GM21717 (cell line): ENCODE results near the gene RSPH4A.
"Not testable (repeated sequence)": the region's sequence is repeated elsewhere in the genome, so short reads cannot be mapped to it uniquely, and the experiment has no call there.

Source experiments
- ATAC-seq: cut with Tn5 transposase; IDR thresholded peaks from one replicate; pipeline ENCODE4 v1.9.1; 2021; ENCODE audit warnings: mild to moderate bottlenecking, moderate library complexity; ENCODE audit not compliant: unreplicated experiment

RSPH4A gene

GRCh38 chr6:116624036-116624805 lies 7.9 kb downstream of the RSPH4A start:
- no peak for ATAC-seq

- no peak for ATAC-seq
Observed at GRCh38 chr6:116625872-116626271, 9.6 kb downstream of the RSPH4A start.

DNA sequence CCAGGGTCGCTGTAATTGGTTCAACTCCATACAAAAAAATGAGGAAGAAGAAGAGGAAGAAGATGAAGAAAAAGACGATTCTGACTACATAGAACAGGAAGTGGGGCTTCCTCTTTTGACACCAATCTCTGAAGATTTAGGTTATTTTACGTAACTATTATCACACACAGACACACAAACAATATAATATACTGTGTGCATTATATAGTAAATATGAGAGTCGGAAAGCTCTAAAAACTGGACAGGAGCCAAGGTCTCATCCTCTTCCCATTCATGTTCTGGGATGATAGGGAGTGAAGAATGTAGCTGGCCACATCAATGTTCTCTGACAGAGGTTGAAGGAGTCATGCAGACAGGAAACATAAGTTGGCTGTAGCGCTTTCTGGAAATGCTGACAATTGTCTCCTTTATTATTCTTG lies 13.3 kb downstream of the RSPH4A start:
- ATAC-seq: no peak

GRCh38 chr6:116631379-116631990 lies 15.2 kb downstream of the RSPH4A start:
- no peak for ATAC-seq

DNA sequence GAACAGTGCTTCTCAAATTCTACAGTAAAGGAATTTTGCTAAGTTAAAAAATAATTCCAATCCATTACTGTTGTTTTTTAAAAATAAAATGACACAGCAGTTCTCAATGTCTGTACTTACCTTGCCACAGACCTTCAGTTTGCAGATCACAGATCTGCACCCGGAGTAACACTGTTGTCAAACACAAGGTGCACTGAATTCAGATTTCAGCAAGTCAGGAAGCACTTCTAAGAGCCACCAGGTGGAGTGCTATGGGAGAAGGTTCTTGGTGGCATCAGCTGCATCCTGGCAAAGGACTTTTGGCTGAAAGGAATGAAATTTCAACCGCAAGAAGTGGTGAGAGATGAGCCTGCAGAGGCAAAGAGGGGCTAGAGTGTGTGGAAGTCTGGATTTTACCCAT lies 17.4 kb downstream of the RSPH4A start:
- ATAC-seq: no peak

DNA sequence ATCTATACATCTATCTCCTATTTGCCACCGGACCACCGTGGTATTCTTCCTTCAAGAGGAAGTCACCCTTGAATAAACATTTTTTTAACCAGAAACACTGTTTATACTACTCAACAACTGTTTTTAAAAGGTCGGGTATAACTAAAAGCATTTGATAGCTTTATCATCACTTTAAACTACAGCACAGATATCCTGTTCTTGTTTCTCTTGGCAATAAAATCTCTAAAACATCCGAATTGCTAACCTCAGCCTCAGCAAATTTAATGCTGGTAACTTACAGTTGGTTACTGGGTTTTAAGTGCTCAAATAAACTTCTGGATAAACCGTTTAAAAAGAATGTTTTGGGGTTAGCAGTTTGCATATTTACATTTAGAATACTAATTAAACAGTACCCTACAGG lies 31.9 kb downstream of the RSPH4A start:
- ATAC-seq: no peak

DNA sequence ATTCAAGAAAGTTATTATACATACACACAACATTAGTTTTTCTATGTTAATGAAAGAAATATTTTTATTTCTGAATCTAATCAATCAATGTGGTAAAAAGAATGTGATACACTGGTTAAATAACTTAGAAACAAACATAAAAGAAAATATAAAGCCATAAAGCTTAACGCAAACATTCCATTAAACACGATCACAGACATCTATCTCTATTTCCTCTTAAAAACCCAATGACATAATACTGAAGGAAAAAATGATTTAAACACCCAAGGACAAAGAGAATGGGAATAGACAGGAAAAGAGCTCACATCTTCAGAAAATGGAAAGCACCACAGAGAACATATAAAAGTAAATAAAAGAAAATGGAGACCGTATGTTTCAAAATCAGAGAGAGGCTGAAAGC lies 32.9 kb downstream of the RSPH4A start:
- no peak for ATAC-seq

GRCh38 chr6:116651916-116652315 lies 35.6 kb downstream of the RSPH4A start:
- ATAC-seq: no peak

GRCh38 chr6:116661594-116661993 lies 45.3 kb downstream of the RSPH4A start:
- no peak for ATAC-seq

DNA sequence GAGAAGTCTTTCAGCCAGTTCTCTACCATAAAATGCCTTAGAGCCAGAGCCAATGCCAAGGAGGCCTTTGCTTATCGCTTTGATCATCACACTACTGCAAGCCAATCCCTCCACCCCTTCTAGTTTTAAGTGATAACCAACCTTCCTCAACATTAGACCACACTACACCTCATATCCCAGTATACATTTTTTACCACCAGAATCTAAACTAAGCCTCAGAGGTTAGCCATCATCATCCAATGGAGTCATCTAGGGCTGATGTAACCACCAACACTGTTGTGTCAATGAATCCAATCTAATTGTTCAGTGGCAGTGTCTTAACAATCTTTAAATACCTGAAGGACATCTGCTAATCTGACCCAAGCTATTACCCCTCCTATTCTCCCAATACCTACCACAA lies 45.9 kb downstream of the RSPH4A start:
- no peak for ATAC-seq

GRCh38 chr6:116663308-116663707 lies 47.0 kb downstream of the RSPH4A start:
- no peak for ATAC-seq

- not testable (repeated sequence) for ATAC-seq
Observed at GRCh38 chr6:116664169-116664568, 47.9 kb downstream of the RSPH4A start.

DNA sequence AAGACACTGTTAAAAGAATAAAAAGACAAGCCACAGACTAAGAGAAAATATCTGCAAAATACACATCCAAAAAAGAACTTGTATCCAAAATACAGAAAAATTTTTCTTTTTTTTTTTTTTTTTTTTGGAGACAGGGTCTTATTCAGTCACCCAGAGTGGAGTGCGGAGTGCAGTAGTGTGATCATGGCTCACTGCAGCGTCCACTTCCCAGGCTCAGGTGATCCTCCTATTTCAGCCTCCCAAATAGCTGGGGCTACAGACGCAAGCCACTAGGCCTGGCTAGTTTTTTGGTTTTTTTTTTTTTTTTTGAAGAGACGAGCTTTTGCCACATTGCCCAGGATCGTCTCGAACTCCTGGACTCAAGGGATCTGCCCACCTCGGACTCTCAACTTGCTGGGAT lies 49.2 kb downstream of the RSPH4A start:
- ATAC-seq: no peak

DNA sequence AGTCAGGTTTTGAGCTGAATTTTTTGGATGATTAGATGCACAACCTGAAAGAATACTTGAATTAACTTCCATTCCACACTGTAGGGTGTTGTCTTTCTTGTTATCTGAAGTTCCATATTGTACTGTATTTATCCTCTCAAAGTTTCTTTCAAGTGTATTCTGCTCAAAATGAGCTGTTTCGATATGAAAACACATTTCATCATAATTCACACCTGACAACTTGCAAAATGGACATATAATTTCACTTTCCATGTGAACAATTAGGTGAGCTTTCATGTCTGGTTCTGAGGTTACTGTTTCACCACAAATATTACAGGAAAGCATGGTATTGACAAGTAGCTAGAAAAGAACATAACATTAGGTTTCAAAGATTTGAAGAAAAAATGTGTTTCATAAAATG lies 50.6 kb downstream of the RSPH4A start:
- peak; percentile 58 for ATAC-seq

- peak; percentile 22 for ATAC-seq
Observed at GRCh38 chr6:116667623-116668022, 51.3 kb downstream of the RSPH4A start.

DNA sequence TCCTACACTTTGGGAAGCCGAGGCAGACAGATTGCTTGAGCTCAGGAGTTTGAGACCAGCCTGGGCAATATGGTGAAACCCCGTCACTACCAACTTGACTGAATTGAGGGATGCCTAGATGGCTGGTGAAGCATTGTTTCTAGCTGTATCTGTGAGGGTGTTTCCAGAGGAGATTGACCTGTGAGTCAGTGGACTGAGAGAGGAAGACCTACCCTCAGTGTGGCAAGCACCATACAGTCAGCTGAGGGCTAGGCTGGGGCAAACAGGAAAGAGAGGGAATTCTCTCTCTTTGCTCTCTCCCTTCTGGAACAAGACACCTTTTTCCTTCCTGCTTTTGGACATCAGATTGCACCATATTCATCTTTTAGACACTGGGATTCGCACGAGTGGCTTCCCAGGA lies 56.0 kb downstream of the RSPH4A start:
- no peak for ATAC-seq

GRCh38 chr6:116676021-116676420 lies 59.7 kb downstream of the RSPH4A start:
- no peak for ATAC-seq

DNA sequence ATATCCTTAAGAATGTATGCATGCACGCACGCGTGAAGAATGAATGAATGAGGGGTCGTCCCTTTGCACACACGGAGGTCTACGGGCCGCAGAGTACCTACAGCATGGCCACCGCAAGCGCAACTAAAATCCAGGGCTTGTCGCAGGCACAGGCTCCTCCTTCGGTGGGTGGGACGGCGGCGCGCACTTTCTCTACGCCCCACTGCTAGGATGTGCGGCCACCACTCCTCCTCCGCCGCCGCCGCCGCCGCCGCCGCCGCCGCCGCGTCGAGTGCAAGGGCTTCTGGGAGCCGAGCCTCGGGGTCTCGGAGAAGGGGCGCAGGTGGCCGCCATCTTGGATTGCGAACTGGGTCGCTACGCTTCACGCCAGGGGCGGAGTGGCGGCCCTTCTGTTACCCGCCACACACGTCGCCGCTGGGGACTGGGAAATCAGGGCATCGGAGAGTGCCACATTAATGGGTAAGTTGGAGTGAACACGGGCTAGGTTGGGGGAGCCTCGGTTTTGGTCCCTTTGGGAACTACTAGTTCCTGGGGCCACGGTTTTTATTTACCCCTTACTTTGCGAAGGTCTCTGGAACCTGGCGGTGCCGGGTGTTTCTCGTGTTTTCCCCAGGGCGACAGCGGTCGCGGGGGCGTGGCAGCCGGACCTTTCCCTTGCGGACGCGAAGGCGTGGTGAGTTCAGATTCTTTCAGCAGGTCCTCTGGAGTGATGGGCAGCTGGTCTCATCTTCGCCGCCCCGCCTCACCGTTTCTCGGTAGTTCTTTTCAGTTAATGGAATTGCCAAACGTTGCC lies 64.8 kb downstream of the RSPH4A start, which contains the start of gene KPNA5:
TSS of gene KPNA5 (plus strand) at position 332 of the 793 bp plus-strand sequence. CDS start at position 456, 124 bp downstream.
- ATAC-seq: peak; percentile 95

DNA sequence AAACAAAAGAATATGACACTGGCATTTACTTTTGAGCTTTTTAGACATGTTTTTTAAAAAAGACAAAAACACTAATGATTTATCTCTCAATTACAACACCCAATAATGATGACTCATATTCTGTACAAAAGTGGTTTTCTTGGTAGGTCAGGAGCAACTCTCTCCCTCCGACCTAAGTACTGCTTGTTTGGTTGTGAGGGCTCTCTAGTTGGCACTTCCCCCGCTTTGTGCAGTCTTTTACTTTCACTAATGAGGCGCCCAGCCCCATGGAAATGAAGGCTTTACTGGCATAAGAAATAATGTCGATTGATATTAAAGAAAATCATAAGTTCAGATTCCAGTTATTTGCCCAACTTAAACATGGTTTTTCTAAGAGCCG lies 66.0 kb downstream of the RSPH4A start:
- ATAC-seq: peak; percentile 36
